A204.1 (cell line): ENCODE measurements around the gene MOV10L1.

Source experiments
- FAIRE-seq: peaks from 2 replicates; lab custom pipeline; 2012; peaks lifted over from hg19 to GRCh38; lab: Jason Lieb, UNC

The MOV10L1 gene

GRCh38 chr22:50176850-50177536, 87.2 kb downstream of the MOV10L1 start:
- no peak for FAIRE-seq

GRCh38 chr22:50177537-50178470, 88.0 kb downstream of the MOV10L1 start:
- no peak for FAIRE-seq

- no peak for FAIRE-seq
Measured at GRCh38 chr22:50178471-50178864, 88.7 kb downstream of the MOV10L1 start.

GRCh38 chr22:50178871-50179869, 89.4 kb downstream of the MOV10L1 start:
- no peak for FAIRE-seq

GRCh38 chr22:50179937-50180726, 90.3 kb downstream of the MOV10L1 start:
- FAIRE-seq: no peak

- FAIRE-seq: no peak
Measured at GRCh38 chr22:50180727-50181521, 91.1 kb downstream of the MOV10L1 start.

GRCh38 chr22:50182176-50183081, 92.6 kb downstream of the MOV10L1 start:
- no peak for FAIRE-seq

- FAIRE-seq: no peak
Measured at GRCh38 chr22:50183141-50183971, 93.5 kb downstream of the MOV10L1 start.

GRCh38 chr22:50184004-50184901, 94.4 kb downstream of the MOV10L1 start:
- FAIRE-seq: no peak

- no peak for FAIRE-seq
Measured at GRCh38 chr22:50184902-50185374, 95.1 kb downstream of the MOV10L1 start.

- FAIRE-seq: no peak
Measured at GRCh38 chr22:50185375-50186087, 95.7 kb downstream of the MOV10L1 start, which contains the start of gene TRABD. TRABD (plus strand) TSS chr22:50185913; CDS start chr22:50193061, 7,148 bp downstream.

- FAIRE-seq: no peak
Measured at GRCh38 chr22:50186181-50186714, 96.4 kb downstream of the MOV10L1 start.

- FAIRE-seq: no peak
Measured at GRCh38 chr22:50186761-50187523, 97.1 kb downstream of the MOV10L1 start.

- no peak for FAIRE-seq
Measured at GRCh38 chr22:50188356-50188755, 98.5 kb downstream of the MOV10L1 start.

GRCh38 chr22:50189184-50189848, 99.5 kb downstream of the MOV10L1 start:
- no peak for FAIRE-seq
